Measurements from ENCODE around the gene PRXL2B.
A peak's percentile ranks its signal among the peaks of the same experiment; 100 is the strongest.

The PRXL2B gene

DNA sequence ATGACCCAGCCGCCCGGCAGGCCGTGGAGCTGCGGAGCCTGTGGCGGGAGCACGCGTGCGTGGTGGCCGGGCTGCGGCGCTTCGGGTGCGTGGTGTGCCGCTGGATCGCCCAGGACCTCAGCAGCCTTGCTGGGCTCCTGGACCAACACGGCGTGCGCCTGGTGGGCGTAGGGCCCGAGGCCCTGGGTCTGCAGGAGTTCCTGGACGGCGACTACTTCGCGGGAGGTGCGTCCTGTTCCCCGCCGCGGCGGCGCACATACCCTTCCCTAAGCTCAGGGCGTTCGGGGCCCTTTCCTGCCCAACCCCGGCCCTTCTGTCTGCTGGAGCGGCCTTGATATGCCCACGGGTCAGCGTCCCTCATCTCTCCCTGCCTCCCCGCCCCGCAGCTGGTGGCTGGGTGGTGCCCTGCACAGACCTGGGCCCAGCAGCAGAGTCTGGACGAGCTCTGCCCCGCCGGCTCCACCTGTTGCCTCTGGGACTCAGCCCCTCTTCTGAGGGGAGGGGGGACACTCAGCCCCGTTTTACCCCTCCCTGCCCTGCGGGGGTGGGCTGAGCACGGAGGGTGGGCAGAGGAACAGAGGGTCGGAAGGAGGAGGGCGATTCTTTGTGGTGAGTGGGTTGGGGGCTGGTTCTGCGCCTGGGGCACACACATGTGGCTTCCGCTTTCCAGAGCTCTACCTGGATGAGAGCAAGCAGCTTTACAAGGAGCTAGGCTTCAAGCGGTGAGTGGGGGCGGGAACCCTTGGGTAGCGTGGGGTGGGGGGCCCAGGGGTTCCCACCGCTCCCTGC, 688 bp downstream of the PRXL2B start:
- peak in 1 of 2 donors; percentile 43 for DNase-seq

GRCh38 chr1:2587860-2588571, 1.4 kb downstream of the PRXL2B start:
- no peak for DNase-seq

DNA sequence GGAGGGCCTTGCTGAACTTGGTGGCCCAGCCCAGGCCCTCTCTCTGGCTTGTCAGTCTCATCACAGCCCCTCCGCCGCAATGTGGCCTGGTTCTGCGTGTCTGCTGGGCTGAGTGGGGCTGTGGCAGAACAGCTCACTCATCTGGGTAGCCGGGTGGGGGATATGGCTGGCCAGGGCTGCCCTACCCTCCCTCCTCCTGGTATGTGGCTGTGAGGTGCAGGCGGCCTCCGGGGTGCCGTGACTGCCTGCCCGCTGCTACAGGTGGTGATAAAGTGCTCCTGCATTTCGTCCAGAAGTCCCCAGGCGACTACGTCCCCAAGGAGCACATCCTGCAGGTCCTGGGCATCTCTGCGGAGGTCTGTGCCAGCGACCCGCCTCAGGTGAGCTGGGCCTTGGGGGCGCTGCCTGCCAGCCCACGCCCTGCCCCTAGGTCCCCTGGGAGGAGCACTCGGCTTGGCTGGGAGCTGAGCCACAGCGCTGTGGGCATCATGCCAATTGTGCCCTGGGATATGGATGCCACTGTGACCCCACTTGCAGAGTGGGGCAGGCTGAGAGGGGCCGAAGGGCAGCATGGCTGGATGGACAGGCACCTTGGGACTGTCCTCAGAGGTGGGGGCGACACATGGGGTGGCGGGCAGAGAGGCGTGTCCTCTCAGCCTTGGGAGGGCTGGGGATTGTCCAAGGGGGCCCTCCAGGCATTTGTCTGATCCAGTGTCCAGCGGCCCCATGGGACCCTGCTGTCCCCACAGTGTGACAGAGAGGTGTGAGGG, 2.3 kb downstream of the PRXL2B start:
- DNase-seq: no peak

DNA sequence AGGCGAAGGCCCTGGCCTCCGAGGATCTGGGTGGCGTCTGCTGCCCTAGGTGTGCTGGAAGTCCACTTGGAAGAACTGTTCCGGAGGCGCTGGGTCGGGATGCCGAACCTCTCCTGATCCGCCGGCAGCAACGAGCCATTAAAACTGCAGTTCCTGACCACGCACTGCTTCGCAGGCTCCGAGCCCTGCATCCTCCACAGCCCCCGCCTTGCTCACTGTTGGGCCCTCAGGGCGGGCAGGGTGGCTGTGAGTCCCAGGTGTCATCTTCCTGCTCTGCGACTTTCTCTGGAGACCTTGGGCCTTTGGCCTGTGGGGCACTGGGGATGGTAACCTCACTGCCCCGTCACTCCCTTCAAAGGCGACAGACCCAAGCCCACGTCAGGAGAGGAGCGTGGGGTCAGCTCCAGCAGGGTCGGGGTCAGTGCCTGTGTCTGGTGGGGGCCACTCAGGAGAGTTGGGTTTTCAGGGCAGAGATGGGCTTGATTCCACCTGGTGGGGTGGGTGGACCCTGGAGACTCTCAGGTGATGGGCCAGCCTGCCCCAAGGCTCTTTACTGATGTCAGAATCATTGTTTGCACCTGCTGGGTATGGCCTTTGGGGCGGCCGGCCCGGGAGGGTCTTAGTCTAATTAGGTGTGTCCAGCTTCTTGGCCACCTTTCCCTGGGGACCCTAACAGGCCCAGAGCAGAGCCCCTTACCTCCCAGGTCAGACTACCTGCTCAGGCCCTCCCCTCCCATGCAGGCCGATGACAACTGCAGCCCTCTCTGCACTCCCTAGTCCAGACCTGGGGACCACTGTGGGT, 3.1 kb downstream of the PRXL2B start:
- no peak for DNase-seq

DNA sequence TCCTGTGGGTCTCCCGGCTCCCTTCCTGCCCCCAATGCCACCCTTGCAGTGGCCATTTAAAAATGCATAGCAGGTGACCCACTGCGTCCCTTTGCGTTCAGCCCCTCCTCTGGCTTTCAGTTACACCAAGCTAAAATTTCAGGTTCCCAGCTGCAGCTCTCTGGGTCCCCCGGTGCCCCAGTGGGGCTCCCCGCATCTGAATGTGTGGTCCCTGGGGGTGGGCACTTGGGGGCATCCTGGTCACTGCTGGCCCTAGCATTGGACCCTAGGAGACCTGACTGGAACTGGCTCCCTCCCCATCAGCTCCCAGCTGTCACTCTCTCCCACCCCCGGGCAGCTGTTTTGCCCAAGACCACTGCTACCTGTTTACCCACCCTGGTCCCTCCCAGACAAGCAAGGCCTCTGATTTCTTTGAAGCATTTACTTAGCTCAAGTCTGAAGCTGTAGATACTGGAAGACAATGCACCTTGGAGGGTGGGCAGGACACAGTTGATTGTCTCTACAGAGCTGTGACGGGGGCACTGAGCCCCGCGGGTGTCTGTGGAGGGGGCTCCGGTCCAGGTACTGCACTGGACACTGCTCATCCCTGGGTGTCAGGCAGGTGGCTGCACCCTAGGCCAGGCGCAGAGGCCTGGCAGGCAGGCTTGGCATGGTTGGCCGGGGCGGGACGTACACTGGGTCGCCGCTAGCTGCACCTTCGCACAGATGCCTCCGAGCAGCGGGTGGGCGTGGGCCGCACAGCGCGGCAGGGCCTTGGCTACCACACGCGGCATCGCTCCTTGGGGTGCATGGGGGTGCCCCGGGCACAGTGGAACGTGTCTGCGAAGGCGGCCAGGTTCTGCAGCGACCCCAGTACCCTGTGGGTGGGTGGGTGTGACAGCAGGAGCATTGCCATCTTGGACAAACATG, 3.9 kb downstream of the PRXL2B start:
- DNase-seq: no peak

- no peak for DNase-seq
Observed at GRCh38 chr1:2591233-2591580, 4.6 kb downstream of the PRXL2B start.

- DNase-seq: no peak
Observed at GRCh38 chr1:2591581-2592261, 5.1 kb downstream of the PRXL2B start.

DNA sequence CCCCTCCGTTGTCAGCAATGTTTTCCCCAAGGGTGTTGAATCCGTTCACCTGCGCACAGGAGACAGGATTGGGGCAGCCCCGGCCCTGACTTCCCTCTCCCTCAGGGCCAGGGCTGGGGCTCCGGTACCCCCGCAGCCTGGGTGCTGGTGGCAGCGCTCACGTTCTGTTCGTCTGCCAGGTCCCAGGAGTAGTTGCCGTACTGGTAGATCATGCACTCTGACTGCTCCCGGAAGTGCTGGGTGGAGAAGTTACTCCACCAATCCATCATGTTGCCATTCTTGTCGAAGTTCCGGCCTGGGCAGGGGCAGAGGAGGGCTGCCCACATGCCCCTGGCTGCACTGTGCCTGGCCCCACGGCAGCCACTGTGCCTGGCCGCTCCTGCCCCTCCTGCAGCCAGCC, 6.1 kb downstream of the PRXL2B start:
- DNase-seq: no peak

DNA sequence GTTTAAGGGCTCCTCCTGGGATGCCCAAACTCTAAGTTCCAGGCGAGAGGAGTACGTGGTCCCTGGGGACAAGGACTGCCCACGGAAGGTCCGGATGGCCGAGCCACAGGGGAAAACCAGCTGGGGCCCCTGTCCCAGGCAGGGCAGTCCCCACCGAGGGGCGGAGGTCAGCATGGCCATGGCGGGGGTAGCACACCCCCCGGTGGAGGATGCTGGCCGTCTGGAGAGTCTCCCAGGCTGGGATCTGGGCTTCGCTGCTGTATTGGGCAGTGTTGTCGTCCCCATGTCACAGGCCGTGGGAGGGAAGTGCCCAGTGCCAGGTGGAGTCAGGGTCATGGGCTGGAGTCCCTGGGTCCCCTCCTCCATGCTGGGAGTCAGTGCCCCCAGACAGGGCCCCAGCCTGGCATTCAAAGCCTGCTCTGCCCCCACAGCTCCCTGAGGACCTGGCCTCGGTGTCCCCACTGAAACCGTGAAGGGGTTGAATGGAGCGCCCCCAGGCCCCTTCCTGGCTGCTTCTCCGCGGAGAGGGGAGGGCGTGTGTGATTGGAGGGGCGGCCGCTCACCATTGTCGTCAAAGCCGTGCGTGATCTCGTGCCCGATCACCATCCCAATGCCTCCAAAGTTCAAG, 6.8 kb downstream of the PRXL2B start:
- no peak for DNase-seq

GRCh38 chr1:2594001-2594640, 7.5 kb downstream of the PRXL2B start:
- no peak for DNase-seq

GRCh38 chr1:2594641-2595131, 8.1 kb downstream of the PRXL2B start:
- DNase-seq: no peak

GRCh38 chr1:2595261-2595811, 8.8 kb downstream of the PRXL2B start:
- DNase-seq: no peak

DNA sequence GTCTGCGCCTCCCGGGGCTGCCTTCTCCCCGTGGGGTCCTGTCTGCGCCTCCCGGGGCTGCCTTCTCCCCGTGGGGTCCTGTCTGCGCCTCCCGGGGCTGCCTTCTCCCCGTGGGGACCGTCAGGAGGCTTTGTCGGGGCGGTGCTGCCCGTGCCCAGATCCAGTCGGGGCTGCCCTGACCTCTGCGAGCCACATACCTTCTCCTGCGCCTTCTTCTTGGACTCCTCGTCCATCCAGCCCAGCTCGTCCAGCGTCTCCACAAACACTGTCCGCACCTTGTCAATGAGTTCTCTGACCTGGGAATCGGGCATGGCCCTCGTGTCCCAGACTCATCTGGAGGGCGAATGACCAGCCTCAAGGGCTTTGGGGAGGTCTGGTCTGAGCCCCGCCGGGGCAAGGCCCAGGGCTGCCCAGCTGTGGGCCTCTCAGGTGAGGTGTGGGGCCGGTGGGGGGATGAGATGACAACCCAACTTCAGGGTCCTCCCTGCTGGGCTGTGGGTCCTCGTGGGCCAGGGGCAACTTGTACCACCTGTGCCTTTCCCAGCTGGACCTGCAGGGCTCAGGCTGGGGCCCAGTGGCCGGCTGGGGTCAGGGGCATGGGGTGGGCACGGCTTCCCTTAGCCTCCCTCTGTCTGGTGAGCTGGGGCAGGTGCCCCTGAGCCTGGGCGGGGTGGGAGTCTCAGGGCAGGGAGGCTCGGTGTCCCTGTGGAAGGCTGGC, 9.4 kb downstream of the PRXL2B start:
- no peak for DNase-seq

DNA sequence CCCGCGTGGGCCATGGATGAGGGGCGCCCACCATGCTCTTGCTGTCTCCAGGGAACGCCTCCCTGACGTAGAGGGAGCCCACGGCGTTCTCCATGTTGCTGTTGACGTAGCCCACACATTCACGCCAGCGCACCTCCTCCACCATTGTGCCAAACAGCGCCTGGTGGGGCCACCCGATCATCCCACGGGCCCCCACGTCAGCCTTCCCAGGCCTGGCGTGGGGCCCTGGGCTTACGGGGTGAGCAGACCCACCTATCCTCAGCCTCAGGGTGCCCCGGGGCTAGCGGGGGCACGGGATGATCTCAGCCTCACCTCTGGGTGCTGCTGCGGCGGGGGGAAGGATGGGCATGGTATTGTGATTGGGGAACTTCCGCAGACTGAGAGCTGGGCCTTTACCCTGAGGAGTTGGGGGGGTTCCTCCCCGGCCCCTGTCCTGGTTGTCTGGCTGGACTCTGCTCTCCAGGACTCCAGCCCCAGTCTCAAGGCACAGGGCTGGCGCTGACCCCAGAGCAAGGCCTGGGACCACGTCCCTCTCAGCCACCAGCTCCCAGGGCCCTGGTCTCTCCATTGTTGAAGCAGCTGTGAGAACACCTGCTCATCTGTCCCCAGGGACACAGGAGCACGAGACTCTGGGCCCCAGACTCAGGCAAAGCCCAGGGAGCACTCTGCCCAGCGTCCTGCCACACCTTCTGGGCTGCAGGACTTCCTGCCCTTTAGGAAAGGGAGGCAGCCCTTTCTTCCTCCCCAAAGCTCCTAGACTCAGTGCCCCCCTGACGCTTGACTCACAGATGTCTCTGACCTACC, 10.2 kb downstream of the PRXL2B start:
- no peak for DNase-seq

GRCh38 chr1:2597441-2598328, 11.1 kb downstream of the PRXL2B start:
- no peak for DNase-seq

DNA sequence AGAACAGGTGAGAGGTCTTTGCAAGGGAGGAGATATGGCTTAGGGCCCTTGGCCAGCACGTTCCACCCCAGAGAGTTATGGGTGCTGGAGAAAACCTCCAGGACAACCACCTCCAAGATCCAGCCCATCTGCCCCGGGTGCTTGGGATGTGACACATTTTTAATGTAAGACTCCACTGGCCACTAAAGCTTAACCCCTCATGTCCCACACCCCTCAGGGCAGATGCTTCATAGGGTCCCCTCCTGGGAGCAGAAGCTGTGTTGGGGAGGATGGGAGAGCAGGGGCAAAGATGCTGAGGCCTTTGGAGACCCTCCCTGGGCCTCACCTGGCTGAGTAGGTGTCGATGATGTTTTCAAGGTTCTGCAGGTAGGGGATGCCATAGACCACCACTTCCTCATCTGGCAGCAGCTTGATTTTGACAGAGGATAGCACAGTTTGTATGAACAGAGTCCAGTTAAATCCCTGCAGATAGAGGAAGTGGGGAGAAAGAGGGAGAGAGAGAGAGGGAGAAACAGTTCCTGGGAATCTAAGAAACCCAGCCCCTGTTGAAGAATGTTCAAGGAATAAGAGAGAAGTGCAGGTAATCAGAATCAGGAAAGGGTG, 11.9 kb downstream of the PRXL2B start:
- no peak for DNase-seq
